GM21737 (cell line): ENCODE data around the gene ABCC5.

Source experiments
- ATAC-seq: cut with Tn5 transposase; IDR thresholded peaks from one replicate; pipeline ENCODE4 v1.9.1; 2021; ENCODE audit warnings: mild to moderate bottlenecking, moderate library complexity; ENCODE audit not compliant: unreplicated experiment

ABCC5 gene

GRCh38 chr3:183930086-183930485 is 87.6 kb downstream of the ABCC5 start:
- no peak for ATAC-seq

GRCh38 chr3:183927059-183927458 is 90.6 kb downstream of the ABCC5 start:
- ATAC-seq = no peak

GRCh38 chr3:183924956-183925355 is 92.7 kb downstream of the ABCC5 start:
- no peak for ATAC-seq

- ATAC-seq = no peak
Observed at GRCh38 chr3:183924543-183924942, 93.1 kb downstream of the ABCC5 start.

- ATAC-seq = no peak
Observed at GRCh38 chr3:183922421-183922820, 95.3 kb downstream of the ABCC5 start.

GRCh38 chr3:183921096-183921495 is 96.6 kb downstream of the ABCC5 start:
- no peak for ATAC-seq

- no peak for ATAC-seq
Observed at GRCh38 chr3:183920416-183920815, 97.3 kb downstream of the ABCC5 start.

GRCh38 chr3:183918178-183918577 is 99.5 kb downstream of the ABCC5 start:
- no peak for ATAC-seq

- no peak for ATAC-seq
Observed at GRCh38 chr3:183917776-183918175, 99.9 kb downstream of the ABCC5 start.

- ATAC-seq = no peak
Observed at GRCh38 chr3:183914856-183915255, 102.8 kb downstream of the ABCC5 start.

GRCh38 chr3:183913580-183913920 is 104.1 kb downstream of the ABCC5 start:
- no peak for ATAC-seq

- ATAC-seq = no peak
Observed at GRCh38 chr3:183912895-183913579, 104.6 kb downstream of the ABCC5 start.

- no peak for ATAC-seq
Observed at GRCh38 chr3:183911763-183912506, 105.7 kb downstream of the ABCC5 start.

- no peak for ATAC-seq
Observed at GRCh38 chr3:183911087-183911486, 106.6 kb downstream of the ABCC5 start.

GRCh38 chr3:183909030-183909600 is 108.6 kb downstream of the ABCC5 start:
- no peak for ATAC-seq

- ATAC-seq = no peak
Observed at GRCh38 chr3:183907911-183908331, 109.8 kb downstream of the ABCC5 start.

GRCh38 chr3:183907176-183907575 is 110.5 kb downstream of the ABCC5 start:
- ATAC-seq = no peak

- ATAC-seq = no peak
Observed at GRCh38 chr3:183906234-183906921, 111.3 kb downstream of the ABCC5 start.

- ATAC-seq = no peak
Observed at GRCh38 chr3:183904833-183905780, 112.6 kb downstream of the ABCC5 start.

- ATAC-seq = no peak
Observed at GRCh38 chr3:183898028-183898431, 119.7 kb downstream of the ABCC5 start.
